Activated CD8-positive, alpha-beta memory T cell treated with anti-CD3 and anti-CD28 coated beads, Interleukin-2, amount 50 U/mL, for 4 hours (primary cell): ENCODE results near the gene CUL9.

Experiments used
- DNase-seq: peaks from one replicate; pipeline ENCODE4 v3.0.0-alpha.2; 2020

Gene CUL9

DNA sequence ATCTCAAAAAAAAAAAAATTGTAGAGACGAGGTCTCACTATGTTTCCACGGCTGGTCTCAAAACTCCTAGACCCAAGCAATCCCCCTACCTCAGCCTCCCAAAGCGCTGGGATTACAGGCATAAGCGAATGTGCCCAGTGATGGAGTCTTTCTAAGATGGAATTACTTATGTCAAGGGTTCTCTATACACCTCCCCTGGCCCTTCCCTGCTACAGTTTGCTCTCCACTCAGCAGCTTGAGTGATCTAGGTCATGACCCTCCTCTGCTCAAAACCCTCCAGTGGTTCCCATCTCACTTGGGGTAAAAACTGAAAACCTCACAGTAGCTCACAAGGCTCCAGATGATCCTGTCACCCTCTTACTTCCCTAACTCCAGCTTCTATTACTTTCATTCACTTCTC, 49.1 kb downstream of the CUL9 start:
- no peak for DNase-seq

DNA sequence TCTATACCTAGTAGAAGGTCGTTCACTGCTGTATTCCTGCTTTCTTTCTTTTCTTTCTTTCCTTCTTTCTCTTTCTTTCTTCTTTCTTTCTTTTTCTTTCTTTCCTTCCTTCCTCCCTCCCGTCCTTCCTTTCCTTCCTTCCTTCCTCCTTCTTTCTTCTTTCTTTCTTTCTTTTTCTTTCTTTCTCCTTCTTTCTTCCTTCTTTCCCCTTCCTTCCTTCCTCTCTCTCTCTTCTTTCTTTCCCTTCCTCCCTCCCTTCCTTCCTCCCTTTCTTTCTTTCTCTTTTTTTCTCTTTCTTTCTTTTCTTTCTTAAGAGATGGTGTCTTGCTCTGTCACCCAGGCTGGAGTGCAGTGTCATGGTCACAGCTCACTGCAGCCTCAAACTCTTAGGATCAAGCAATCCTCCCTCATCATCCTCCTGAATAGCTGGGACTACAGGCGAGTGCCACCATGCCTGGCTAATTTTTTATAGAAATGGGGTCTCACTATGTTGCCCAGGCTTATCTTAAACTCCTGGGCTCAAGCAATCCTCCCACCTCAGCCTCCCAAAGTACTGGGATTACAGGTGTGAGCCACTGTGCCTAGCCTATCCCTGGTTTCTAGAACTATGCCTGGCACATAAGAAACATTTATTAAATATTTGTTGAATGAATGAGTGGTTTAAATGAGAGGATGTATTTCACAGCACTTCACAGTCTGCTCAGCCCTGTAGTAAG, 49.9 kb downstream of the CUL9 start:
- DNase-seq, result no peak

- DNase-seq, result no peak
Measured at GRCh38 chr6:43235841-43236240, 53.8 kb downstream of the CUL9 start.

DNA sequence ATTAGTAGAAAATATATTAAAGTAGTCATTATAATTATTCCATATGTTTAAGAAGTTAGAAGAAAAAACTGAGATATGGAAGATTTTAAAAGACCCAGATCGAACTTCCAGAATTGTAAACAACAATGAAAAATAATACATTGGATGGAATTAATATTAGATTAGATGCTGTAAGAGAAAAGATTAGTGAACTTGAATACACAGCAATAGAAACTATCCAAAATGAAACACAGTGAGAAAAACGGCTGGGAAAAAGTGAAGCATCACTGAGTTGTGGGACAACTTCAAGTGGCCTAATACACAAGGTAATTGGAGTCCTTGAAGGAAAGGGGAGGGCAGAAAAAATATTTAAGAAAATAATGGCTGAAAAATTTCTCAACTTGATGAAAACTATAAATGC, 57.1 kb downstream of the CUL9 start:
- no peak for DNase-seq

DNA sequence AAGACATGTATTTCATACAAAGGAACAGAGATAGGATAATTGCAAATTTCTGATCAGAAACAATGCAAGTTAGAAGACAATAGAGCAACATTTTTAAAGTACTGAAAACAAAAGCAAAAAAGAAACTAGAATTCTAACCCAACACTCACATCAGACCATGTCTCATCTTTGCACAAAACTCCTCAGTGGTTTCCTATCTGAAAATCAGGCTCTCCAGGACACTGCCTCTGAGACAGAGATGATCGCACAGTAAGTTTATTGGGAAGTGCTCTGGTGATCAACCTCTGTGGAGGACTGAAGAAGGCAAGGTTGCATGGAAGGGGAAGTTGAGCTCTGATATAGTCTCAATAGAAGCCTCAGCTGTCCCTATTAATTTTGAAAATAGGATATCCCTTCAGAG, 59.0 kb downstream of the CUL9 start:
- DNase-seq, result no peak

- no peak for DNase-seq
Measured at GRCh38 chr6:43241446-43241845, 59.5 kb downstream of the CUL9 start.

DNA sequence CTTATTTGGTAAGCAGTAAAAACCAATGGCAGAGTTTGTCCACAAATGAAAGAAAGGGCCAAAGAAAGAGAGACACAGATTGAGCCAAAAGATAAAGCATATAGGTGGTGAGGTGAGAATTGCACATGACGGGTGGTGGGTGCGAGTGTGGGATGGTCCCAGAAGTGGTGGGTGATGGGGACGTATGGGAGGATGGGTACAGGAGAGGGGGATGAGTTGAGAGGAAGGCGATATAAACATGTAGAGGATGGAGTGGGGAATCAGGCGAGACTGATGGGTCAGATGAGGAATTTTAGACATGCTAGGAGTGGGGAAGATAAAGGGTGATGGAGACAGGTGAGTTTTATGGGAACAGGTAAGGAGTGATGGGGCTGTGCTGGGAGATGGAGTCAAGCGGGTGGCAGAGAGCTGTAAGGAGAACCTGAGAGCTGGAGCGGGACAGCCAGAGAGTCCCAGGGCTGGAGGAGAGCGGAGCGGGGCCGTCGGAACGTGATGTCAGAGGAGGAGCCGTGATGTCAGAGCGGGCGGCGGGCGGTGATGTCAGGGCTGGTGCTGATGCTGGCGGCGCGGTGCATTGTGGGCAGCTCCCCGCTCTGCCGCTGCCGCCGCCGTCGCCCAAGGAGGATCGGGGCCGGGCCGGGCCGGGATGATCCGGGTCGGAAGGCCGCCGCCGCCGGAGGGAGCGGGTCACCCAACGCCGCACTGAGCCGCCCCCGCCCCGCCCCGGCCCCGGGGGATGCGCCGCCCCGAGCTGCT, 61.1 kb downstream of the CUL9 start, which contains the start of gene TTBK1:
TSS of gene TTBK1 (plus strand) at position 574 of the 756 bp plus-strand sequence. CDS start 3,180 bp downstream, outside the sequence.
- no peak for DNase-seq

DNA sequence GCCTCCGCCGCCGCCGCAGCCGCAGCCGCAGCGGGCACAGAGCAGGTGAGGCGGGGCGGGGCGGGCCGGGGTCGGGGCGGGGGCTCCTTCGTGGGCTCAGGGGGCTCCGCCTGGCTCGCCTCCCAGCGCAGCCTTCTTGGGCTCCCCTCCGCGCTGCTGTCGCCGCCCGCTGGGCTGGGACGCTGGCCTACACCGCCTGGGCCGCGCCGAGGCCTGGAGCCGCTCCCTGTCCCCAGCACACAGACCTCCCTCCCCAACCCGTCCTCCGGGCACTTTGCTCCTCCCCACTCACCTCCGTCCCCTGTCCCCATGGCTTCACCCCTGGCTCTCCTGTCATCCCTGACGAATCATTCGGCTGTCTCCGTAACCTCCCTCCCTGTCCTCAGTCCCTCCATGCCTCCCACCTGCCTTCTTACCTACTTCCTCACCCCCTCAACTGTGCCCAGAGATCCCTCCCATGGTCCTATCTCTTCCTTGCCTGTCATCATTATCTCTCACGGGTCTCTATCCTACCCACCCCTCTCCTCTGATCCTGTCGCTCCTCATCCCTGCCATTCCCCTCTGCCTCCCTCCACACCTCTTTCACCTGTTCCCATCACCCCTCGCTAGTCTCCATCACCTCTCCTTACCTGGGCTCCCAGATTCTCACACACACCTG, 61.8 kb downstream of the CUL9 start:
- no peak for DNase-seq

GRCh38 chr6:43246301-43247113, 64.5 kb downstream of the CUL9 start:
- DNase-seq, result no peak

- peak; percentile 82 for DNase-seq
Measured at GRCh38 chr6:43247114-43247999, 65.4 kb downstream of the CUL9 start.

GRCh38 chr6:43248101-43248500, 66.1 kb downstream of the CUL9 start:
- no peak for DNase-seq

GRCh38 chr6:43248791-43249190, 66.8 kb downstream of the CUL9 start:
- no peak for DNase-seq

GRCh38 chr6:43250992-43251373, 69.0 kb downstream of the CUL9 start:
- DNase-seq, result no peak

DNA sequence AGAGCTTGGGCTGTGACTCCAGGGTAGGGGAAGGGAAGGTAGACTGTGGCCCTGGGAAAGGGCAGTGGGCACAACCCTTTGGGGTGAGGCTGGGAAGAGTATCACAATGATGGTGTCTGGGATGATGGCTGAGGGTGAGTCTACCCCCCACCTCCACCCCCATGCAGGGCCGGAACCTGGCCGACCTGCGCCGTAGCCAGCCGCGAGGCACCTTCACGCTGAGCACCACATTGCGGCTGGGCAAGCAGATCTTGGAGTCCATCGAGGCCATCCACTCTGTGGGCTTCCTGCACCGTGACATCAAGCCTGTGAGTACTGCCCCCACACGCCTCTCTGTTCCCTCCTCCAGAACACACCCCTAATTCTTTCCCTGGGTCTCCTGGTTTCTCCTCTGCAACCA, 71.4 kb downstream of the CUL9 start:
- DNase-seq, result no peak

DNA sequence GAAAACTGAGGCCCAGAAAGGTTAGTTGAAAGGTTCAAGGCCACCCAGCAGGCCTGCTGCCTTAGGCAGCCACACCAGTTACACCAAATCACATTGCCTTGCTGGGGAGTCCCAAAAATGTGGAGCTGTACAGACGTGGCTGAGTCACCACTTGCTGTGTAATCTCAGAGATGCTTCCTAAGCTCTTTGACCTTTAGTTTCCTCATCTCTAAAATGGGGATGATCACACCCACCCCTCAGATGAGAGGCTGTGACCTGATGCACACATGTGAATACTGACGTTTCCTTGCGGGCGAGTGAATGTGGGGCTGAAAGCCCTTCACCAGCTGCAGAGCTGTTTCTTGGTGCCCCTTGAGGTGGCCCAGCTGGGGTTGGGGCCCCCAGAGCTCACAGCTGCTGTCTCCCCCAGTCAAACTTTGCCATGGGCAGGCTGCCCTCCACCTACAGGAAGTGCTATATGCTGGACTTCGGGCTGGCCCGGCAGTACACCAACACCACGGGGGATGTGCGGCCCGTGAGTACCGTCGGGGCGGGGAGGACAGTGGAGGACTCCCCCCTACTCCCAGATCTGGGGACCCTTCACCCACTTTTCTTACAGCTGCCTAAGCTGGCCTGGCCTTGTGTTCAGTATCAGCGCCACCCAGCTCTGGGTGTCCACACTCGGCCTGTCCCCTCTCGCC, 72.3 kb downstream of the CUL9 start:
- DNase-seq, result no peak

DNA sequence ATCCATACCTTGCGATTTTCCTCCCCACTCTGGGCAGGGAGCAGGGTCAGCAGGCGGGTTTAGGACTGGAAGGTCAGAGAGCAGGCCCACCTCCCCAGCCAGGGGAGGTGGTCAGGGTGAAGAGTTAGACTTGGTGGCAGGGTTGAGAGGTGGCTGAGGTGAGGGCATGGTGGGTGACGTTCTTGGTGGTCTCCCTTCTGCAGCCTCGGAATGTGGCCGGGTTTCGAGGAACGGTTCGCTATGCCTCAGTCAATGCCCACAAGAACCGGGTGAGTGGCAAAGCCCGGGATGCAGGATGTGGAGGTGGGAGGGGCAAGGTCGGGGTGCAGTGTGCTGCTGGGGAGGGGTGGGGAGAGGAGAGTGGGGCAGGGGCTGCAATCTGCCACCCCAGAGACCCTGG, 72.8 kb downstream of the CUL9 start:
- no peak for DNase-seq

DNA sequence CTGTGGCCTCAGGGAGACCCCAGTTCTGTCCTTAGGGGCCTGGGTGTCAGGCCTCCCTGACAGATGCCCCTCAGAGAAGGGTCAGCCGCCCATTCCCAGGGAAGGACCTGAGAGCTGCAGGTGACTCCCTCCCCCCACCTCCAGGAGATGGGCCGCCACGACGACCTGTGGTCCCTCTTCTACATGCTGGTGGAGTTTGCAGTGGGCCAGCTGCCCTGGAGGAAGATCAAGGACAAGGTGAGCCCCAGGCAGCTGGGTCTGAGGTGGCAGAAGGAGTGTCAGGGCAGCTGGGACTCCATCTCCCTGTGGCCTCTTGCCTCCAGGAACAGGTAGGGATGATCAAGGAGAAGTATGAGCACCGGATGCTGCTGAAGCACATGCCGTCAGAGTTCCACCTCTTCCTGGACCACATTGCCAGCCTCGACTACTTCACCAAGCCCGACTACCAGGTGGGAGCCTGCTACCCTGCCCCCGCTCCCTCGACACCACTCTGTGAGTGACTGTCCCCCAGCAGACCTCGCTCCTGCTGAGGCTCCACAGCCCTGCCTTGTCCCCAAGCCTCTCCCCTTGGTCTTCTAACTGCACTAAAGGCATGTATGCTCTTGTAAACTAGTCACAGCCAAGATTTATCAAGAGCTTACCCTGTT, 73.5 kb downstream of the CUL9 start:
- DNase-seq, result no peak

- DNase-seq, result no peak
Measured at GRCh38 chr6:43256670-43257366, 74.8 kb downstream of the CUL9 start.

DNA sequence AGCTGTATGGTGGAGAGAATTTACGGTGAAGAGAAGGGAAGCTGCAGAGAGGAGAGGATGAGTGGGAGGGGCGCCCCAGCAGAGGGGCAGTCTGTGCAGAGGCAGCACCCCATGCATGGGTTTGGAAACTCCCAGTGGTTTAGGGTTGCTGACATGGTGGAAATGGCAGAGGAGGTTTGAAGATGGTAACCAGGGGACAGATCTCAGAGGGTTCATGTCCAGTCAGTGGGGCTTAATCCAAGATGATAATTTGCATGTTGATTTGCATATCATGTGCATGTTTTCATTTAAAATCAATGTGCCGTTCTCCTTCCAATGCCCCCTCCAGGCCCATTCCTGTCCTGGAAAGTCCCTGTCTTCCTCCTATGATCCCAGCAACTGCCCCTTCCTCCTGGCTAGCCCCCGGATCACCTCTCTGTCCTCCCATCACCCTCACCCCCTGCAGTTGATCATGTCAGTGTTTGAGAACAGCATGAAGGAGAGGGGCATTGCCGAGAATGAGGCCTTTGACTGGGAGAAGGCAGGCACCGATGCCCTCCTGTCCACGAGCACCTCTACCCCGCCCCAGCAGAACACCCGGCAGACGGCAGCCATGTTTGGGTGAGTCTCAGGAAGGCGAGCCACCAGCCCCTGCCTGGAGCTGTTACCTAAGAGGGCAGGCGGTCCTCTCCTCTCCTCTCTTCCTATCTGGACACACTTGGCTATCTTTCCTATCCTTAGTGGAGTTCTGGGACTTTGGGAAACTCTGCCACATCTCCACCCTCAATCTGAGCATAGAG, 75.6 kb downstream of the CUL9 start:
- DNase-seq, result no peak
